Smooth muscle cell of the brain vasculature (primary cell): ENCODE results near the gene CD82.

Experiments used
- DNase-seq: peaks from one replicate; pipeline ENCODE4 v3.0.0-alpha.2; 2012; ENCODE audit warnings: low read depth, low spot score

CD82 gene

GRCh38 chr11:44615913-44616791, 50.7 kb downstream of the CD82 start:
- DNase-seq: no peak

- DNase-seq: no peak
Measured at GRCh38 chr11:44617671-44618461, 52.4 kb downstream of the CD82 start.

- DNase-seq: no peak
Measured at GRCh38 chr11:44618561-44619425, 53.3 kb downstream of the CD82 start.

GRCh38 chr11:44620328-44620725, 54.9 kb downstream of the CD82 start:
- no peak for DNase-seq

GRCh38 chr11:44621140-44621681, 55.7 kb downstream of the CD82 start:
- DNase-seq: no peak

GRCh38 chr11:44621784-44622183, 56.3 kb downstream of the CD82 start:
- no peak for DNase-seq

- no peak for DNase-seq
Measured at GRCh38 chr11:44622190-44622650, 56.8 kb downstream of the CD82 start.

GRCh38 chr11:44622721-44623258, 57.3 kb downstream of the CD82 start:
- no peak for DNase-seq

GRCh38 chr11:44623341-44623730, 57.9 kb downstream of the CD82 start:
- DNase-seq: no peak

GRCh38 chr11:44623731-44624491, 58.4 kb downstream of the CD82 start:
- DNase-seq: no peak

- no peak for DNase-seq
Measured at GRCh38 chr11:44624761-44625221, 59.3 kb downstream of the CD82 start.

- no peak for DNase-seq
Measured at GRCh38 chr11:44625759-44626523, 60.5 kb downstream of the CD82 start.

GRCh38 chr11:44626645-44627044, 61.2 kb downstream of the CD82 start:
- DNase-seq: no peak

GRCh38 chr11:44627165-44627789, 61.8 kb downstream of the CD82 start:
- no peak for DNase-seq

GRCh38 chr11:44627911-44628729, 62.7 kb downstream of the CD82 start:
- no peak for DNase-seq

GRCh38 chr11:44628730-44629700, 63.6 kb downstream of the CD82 start:
- no peak for DNase-seq
